Measurements from ENCODE around the gene NIPBL. TPM values are rescaled to one million over a fixed set of nuclear protein-coding genes. Genes with fewer than 3 reads are reported as not detected.

Gene NIPBL
- total RNA-seq, 1 experiment from 2014 or later = 45.1 TPM

GRCh38 chr5:36896476-36896875 lies 19.9 kb downstream of the NIPBL start (continued):
- no peak for TF ChIP-seq POLR2AphosphoS5 (IDR thresholded peaks at IDR 0.05; ENCODE audit: low read depth, low read length)
- TF ChIP-seq MAX (IDR thresholded peaks at IDR 0.05) = no peak
- no peak for TF ChIP-seq CEBPB (IDR thresholded peaks at IDR 0.05; ENCODE audit: low read depth)
- TF ChIP-seq SP1 (IDR thresholded peaks at IDR 0.05; ENCODE audit: low read depth) = no peak
- no peak for TF ChIP-seq FOSL1 (IDR thresholded peaks at IDR 0.05; ENCODE audit: low read depth)
- no peak for TF ChIP-seq ATF3 (IDR thresholded peaks at IDR 0.05)
- no peak for TF ChIP-seq YY1 (IDR thresholded peaks at IDR 0.05; ENCODE audit: extremely low read depth, insufficient replicate concordance, low read depth, low read length)
- TF ChIP-seq TCF7L2 (IDR thresholded peaks at IDR 0.05; ENCODE audit: borderline replicate concordance, extremely low read depth, insufficient read depth, insufficient read length) = no peak
- TF ChIP-seq EZH2phosphoT487 (IDR thresholded peaks at IDR 0.05; ENCODE audit: borderline replicate concordance) = no peak

GRCh38 chr5:36897616-36898015 lies 21.0 kb downstream of the NIPBL start:
- no peaks in the 10 kb centered on the region for H3K36me3 ChIP-seq (ENCODE audit: control insufficient read depth in 1 of 2, insufficient read depth in 2 of 2, low read length in 2 of 2)
- RAD21 ChIA-PET (ENCODE audit: low non-redundant PET in 1 of 2, low total read pairs in 2 of 2, uncharacterized antibody in 2 of 2, unreplicated experiment in 2 of 2) = no interaction called here
- no peaks in the 10 kb centered on the region for H3K9me2 ChIP-seq (ENCODE audit: insufficient read depth)
- POLR2A ChIA-PET = no interaction called here
- CTCF ChIA-PET = no interaction called here
- H4K20me1 ChIP-seq (ENCODE audit: insufficient read depth) = peaks cover 22% of the 10 kb centered on the region; the same call in 1 of the 2 replicates
- no peak overlapping the region for H3K27ac ChIP-seq (ENCODE audit: low read depth, low read length)
- DNase-seq (ENCODE audit: low read depth, low spot score) = no peak
- no peak overlapping the region for H3K9ac ChIP-seq (ENCODE audit: low read length)
- no peak overlapping the region for H2AFZ ChIP-seq (ENCODE audit: low read depth, low read length, poor library complexity, severe bottlenecking)
- intact Hi-C loops (cut with micrococcal nuclease) = no loop called here
- TF ChIP-seq SIN3A (IDR thresholded peaks at IDR 0.05; ENCODE audit: low read depth) (no peak), CBX3 (IDR thresholded peaks at IDR 0.05; ENCODE audit: low read depth) (no peak), CTCF (IDR thresholded peaks at IDR 0.05 in 2 of 3, conservative IDR thresholded peaks at IDR 0.05 in 1 of 3; ENCODE audit: borderline replicate concordance in 1 of 3, insufficient read depth in 1 of 3, low read depth in 2 of 3, low read length in 2 of 3) (no peak), SP1 (IDR thresholded peaks at IDR 0.05; ENCODE audit: low read depth) (no peak), RAD21 (IDR thresholded peaks at IDR 0.05; ENCODE audit: low read depth) (no peak), YY1 (IDR thresholded peaks at IDR 0.05; ENCODE audit: extremely low read depth, insufficient replicate concordance, low read depth, low read length) (no peak), POLR2AphosphoS5 (IDR thresholded peaks at IDR 0.05; ENCODE audit: low read depth, low read length) (no peak), MAX (IDR thresholded peaks at IDR 0.05) (no peak), ZNF274 (IDR thresholded peaks at IDR 0.05; ENCODE audit: low read depth, low read length) (no peak), EGR1 (IDR thresholded peaks at IDR 0.05; ENCODE audit: low read depth) (no peak), ZFX (IDR thresholded peaks at IDR 0.05) (no peak)
- H3K27me3 ChIP-seq (ENCODE audit: insufficient read depth, low read length) = no peaks in the 10 kb centered on the region
- 0 out of 4 replicates have a peak, but pooled peaks cover 0 to 2% of the 10 kb centered on the region in 2 experiments for H3K4me1 ChIP-seq (ENCODE audit: control insufficient read depth in 1 of 2, insufficient read depth in 2 of 2, low read length in 2 of 2)
- H3K4me3 ChIP-seq (replicated peaks in 1 of 2; ENCODE audit: low read depth in 1 of 2, low read length in 2 of 2) = no peak overlapping the region
- no peak for ATAC-seq
- BruUV-seq (replicated peaks) = no TSS peak
- no peaks in the 10 kb centered on the region for H3K9me3 ChIP-seq (ENCODE audit: control insufficient read depth in 1 of 2, insufficient read depth in 1 of 2, low read depth in 1 of 2, low read length in 2 of 2)
- H3K79me2 ChIP-seq (ENCODE audit: insufficient read depth, low read length) = peaks cover 96% of the 10 kb centered on the region
- no peak overlapping the region for H3K4me2 ChIP-seq (ENCODE audit: low read length)
